HL-60 (cell line): ENCODE results near the gene CAB39L.

Source experiments
- CTCF ChIP-seq: IDR thresholded peaks from one replicate; pipeline ENCODE4 v1.5.1; 2011; ENCODE audit warnings: low read length, control low read depth, inconsistent platforms; ENCODE audit not compliant: insufficient read depth
- GABPA ChIP-seq: IDR thresholded peaks from 2 replicates; pipeline ENCODE4 v1.6.1; 2012; ENCODE audit warnings: low read depth
- POLR2AphosphoS5 ChIP-seq: IDR thresholded peaks from 2 replicates; pipeline ENCODE4 v1.6.1; 2012; ENCODE audit warnings: low read depth
- REST ChIP-seq: IDR thresholded peaks from 2 replicates; pipeline ENCODE4 v1.6.1; 2012; ENCODE audit warnings: low read depth; ENCODE audit not compliant: insufficient replicate concordance
- SPI1 ChIP-seq: IDR thresholded peaks from 2 replicates; pipeline ENCODE4 v1.6.1; 2012; ENCODE audit warnings: low read depth, mild to moderate bottlenecking, borderline replicate concordance

GRCh38 chr13:49323344-49323743 lies 120.5 kb downstream of the CAB39L start:
- TF ChIP-seq CTCF (no peak), POLR2AphosphoS5 (no peak), REST (no peak), SPI1 (no peak), GABPA (no peak)
